ENCODE measurements around the gene PRPF8.

Gene PRPF8

GRCh38 chr17:1604831-1605528 lies 79.7 kb downstream of the PRPF8 start:
- H3K27ac ChIP-seq, result no peak overlapping the region
- no peak for DNase-seq (ENCODE audit: low read depth, low spot score)

- DNase-seq (ENCODE audit: low read depth, low spot score), result no peak
- no peak overlapping the region for H3K27ac ChIP-seq
Observed at GRCh38 chr17:1601571-1601970, 83.1 kb downstream of the PRPF8 start.

All from epithelial cell of prostate (primary cell).